GM19238 (cell line): Measurements from ENCODE around the gene UPF2.
"Not testable (repeated sequence)": the region's sequence is repeated elsewhere in the genome, so short reads cannot be mapped to it uniquely, and the experiment has no call there.

Source experiments
- DNase-seq: peaks from one replicate; pipeline ENCODE4 v3.0.0; 2011; ENCODE audit warnings: low spot score; ENCODE audit not compliant: insufficient read length

Gene UPF2

DNA sequence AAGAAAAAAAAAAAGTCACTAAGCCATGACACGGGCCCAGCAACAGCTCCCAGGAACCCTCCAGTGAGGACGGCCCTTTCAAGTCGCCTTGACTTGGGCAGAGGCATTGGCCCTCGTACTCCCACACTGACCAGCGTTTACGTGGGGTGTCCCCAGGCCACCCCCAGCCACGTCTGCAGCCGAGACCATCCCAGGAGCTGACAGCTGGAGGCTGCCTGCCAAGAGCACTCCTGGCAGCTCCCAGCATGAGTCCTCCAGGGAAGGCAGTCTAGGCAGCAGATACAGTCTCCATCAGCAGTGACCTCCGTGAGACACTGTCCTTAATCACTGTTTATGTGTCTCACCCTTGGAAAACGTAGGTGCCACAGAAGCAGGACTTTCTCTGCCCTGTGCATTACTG lies 133.0 kb downstream of the UPF2 start:
- DNase-seq: no peak

- DNase-seq: no peak
These were observed 133.6 kb downstream of the UPF2 start for GRCh38 chr10:11908991-11909390.

DNA sequence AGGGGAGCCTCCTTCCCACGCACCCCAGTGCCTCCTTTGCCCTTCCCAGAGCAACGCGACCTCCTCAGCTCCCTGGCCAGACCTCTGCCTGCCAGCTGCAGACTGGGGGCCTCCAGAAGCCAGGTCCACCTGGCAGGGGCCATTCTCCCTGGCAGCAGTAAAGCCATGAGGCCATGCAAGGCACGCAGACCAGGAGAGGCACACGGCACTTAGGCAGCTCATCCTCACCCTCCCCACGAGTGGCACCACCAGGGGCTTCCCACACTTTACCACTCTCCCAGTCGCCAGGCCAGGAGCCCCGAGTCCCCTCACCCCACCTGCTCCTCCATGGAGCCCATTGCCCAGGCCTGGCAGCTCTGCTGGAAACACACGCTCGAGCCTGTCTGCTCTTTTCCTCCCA lies 134.1 kb downstream of the UPF2 start:
- no peak for DNase-seq

DNA sequence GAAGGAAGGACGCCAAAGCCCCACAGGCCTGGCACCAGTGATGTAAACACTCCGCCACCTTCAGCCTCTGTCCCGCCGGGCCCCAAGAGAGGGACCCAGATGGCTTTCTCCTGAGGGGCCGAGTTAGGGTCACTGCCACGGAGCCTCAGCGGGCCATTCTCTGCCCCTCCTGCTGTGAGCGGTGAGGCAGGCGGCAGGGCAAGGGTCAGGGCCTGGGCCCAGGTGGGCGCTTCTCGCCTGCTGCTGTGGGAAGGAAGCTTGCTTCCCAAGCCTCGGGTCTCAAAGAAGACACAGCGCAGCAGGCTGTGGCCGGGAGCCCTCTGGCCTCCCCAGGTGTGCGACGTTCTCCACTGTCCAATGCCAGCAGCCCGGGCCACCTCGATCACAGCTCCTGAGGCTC lies 134.7 kb downstream of the UPF2 start:
- no peak for DNase-seq

GRCh38 chr10:11906714-11907113 lies 135.9 kb downstream of the UPF2 start:
- DNase-seq: no peak

- DNase-seq: no peak
These were observed 140.0 kb downstream of the UPF2 start for GRCh38 chr10:11902646-11903045.

DNA sequence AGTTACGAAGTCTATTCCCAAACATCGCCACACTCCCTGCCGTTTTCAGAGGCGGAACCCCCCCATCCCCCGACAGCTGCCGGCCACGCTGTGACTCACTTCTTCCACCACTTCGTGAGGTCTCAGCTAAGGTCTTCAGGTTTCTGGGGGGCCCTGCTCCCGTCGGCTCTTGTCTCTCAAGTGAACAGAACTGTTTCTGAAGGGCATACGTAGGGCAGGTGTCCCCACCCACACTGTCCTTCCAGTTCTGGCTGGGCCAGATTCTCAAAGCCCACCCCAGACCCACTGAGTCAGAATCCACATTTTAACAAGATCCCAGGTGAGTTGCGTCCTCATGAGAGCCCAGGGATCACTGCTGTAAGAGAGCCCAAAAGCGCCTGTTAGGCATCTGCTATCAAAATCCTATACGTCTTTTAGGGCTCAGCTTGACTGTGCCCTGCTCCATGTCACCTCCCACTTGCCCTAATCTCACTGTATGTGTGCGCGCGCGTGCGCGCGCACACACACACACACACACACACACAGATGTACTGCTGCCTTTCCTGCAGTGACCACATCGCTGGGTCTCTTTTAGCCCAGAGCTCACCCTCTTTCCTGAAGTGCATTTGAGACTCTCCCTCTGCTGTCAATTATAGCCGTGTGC lies 140.7 kb downstream of the UPF2 start:
- DNase-seq: no peak

DNA sequence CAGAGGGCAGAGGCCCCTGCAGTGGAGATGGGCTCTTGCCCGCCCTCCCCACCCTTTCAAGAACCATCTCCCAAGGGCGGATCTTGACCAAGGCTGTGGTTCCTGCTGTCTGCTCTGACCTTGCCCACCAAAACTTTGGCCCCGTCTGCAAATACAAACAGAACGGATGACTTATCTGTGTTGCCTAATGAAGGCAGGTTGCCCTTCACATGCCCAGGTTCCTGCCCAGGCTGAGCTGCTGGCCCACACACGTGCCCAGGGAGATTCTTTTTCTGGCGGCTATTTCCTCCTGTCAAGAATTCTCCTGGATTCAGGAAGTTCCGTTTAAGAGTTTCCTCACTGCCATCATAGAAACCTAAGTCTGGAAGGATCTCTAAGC lies 141.2 kb downstream of the UPF2 start:
- DNase-seq: no peak

- no peak for DNase-seq
These were observed 141.6 kb downstream of the UPF2 start for GRCh38 chr10:11901036-11901301.

- DNase-seq: no peak
These were observed 143.3 kb downstream of the UPF2 start for GRCh38 chr10:11899067-11899876.

GRCh38 chr10:11898372-11899066 lies 144.1 kb downstream of the UPF2 start:
- DNase-seq: no peak

GRCh38 chr10:11898033-11898371 lies 144.6 kb downstream of the UPF2 start:
- no peak for DNase-seq

GRCh38 chr10:11896549-11897200 lies 145.9 kb downstream of the UPF2 start:
- DNase-seq: no peak

DNA sequence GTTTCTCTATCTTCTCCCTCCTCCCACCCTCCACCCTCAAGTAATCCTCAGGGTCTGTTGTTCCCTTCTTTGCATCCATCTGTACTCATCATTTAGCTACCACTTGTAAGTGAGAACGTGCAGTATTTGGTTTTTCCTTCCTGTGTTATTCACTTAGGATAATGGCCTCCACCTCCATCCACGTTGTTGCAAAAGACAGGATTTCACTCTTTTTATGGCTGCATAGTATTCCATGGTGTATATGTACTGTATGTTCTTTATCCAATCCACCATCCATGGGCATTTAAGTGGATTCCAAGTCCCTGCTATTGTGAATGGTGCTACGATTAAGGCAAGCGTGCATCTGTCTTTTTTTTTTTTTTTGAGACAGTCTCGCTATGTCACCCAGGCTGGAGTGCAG lies 147.0 kb downstream of the UPF2 start:
- DNase-seq: no peak

DNA sequence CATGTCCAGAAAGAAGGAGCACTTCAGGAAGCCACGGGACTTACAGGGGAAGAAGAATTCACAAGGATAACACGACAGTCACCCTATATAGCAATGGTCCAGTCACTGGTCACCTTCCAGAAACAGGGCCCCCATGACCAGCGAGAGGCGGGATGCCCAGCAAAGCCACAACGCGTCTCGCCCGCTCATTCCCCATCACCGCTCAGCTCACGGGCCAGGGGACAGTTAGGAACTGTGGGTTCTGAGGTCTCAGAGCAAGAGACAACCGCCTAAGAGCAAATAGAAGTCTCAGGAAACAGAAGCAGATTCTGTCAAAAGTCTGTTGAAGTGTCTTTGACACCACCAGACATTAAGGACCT lies 147.5 kb downstream of the UPF2 start:
- DNase-seq: no peak

DNA sequence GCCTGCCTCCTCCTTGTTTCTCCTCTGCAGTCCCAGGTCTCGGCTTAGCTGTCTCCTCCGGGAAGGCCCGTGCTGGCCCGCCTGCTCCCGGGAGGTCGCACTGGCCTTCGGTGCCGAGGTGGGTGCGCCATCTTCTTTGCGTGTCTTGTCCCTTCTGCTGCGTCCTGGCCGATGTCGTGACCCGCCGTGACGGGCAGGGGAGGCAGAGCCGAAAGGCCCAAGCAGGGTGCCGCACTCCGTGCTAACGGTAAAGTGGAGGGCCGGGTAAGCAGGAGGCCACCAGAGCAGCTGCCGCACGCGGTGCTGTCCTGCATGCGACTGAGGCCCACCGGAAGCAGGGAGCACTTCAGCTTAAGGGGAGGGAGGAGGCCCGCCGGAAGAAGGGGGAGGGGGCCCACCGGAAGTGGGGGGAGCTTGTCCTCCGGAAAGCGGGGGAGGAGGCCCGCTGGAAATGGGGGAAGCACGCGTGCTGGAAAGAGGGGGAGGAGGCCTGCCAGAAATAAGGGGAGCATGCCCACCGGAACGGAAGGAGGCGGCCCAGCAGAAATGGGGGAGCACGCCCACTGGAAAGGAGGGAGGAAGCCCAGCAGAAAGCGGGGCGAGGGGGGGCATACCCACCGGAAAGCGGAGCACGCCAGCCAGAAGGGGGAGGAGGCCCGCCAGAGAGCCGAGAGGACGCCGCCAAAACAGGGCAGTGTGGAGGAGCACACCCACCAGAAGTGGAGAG lies 148.1 kb downstream of the UPF2 start:
- DNase-seq: no peak

- DNase-seq: no peak
These were observed 148.8 kb downstream of the UPF2 start for GRCh38 chr10:11893749-11894278.

GRCh38 chr10:11891776-11892486 lies 150.7 kb downstream of the UPF2 start:
- DNase-seq: no peak

DNA sequence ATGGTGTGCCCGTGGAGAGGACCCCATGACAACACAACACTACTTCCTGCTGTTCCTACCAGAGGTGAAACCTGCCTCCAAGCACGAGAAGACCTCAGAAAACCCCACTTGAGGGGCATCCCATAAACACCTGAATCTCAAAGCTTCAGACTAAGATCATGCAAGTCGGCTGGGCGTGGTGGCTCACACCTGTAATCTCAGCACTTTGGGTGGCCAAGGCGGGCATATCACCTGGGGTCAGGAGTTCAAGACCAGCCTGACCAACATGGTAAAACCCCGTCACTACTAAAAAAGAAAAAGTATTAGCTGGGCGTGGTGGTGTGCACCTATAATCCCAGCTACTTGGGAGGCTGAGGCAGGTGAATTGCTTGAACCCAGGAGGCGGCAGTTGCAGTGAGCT lies 153.3 kb downstream of the UPF2 start:
- DNase-seq: not testable (repeated sequence)

DNA sequence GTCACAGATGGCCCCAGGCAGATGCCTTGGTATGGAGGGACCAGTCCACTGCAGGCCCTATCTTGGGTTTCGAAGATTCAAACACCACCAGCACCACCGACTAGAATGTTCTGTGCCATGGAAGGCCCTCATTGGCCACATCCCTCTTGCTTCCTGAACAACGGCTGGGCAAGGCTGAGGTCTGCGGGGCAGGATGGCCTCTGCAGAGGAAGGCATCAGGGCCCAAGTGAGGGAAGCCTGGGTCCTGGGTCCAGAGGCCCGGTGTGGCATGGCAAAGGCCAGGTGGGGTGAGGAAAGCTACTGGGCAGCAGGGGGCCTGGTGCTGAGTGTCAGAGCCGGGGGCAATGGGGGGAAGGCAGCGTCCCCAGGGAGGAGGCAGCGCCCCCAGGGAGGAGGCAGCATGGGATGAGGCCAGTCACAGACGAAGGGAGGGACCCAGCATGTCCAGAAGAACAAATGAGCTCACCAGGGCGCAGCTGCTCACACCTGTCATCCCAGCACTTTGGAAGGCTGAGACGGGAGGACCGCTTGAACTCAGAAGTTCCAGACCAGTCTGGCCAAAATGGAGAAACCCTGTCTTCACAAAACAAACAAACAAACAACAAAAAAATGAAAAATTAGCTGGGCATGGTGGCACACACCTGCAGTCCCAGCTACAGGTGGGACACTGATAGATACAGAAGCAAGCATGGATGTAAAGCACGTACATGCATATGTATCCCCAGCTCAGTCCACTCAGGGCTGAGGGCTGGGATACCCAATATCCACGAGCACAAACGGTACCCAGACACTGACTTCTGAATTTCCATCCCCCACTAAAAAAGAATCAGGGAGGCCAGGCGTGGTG lies 155.0 kb downstream of the UPF2 start:
- DNase-seq: no peak
